ENCODE measurements around the gene CCDC172.

The CCDC172 gene

GRCh38 chr10:116300542-116300941 lies 23.7 kb upstream of the CCDC172 start:
- no peak overlapping the region for H3K27ac ChIP-seq (ENCODE audit: low read depth, low read length, severe bottlenecking)
- H3K4me3 ChIP-seq (ENCODE audit: extremely low read depth, insufficient read depth, low read length, poor library complexity, severe bottlenecking) = no peak overlapping the region
- 86 to 93% methylated on average over 1 of the region's 1 CpG for WGBS, 2 experiments (ENCODE audit: insufficient coverage in 2 of 2)
- no peaks in the 10 kb centered on the region for H3K9me3 ChIP-seq (ENCODE audit: control insufficient read depth, low read length)
- H3K36me3 ChIP-seq (ENCODE audit: control insufficient read depth, insufficient read depth, low read length) = no peaks in the 10 kb centered on the region
- peaks cover 2% of the 10 kb centered on the region for H3K4me1 ChIP-seq (ENCODE audit: control insufficient read depth, insufficient read depth, low read length, poor library complexity, severe bottlenecking)

GRCh38 chr10:116304923-116305322 lies 19.3 kb upstream of the CCDC172 start:
- H3K27ac ChIP-seq (ENCODE audit: low read depth, low read length, severe bottlenecking) = no peak overlapping the region
- no peaks in the 10 kb centered on the region for H3K9me3 ChIP-seq (ENCODE audit: control insufficient read depth, low read length)
- WGBS, 2 experiments (ENCODE audit: insufficient coverage in 2 of 2) = no CpG with 5 or more reads among the region's 1 CpG
- no peaks in the 10 kb centered on the region for H3K4me1 ChIP-seq (ENCODE audit: control insufficient read depth, insufficient read depth, low read length, poor library complexity, severe bottlenecking)
- no peak overlapping the region for H3K4me3 ChIP-seq (ENCODE audit: extremely low read depth, insufficient read depth, low read length, poor library complexity, severe bottlenecking)
- H3K36me3 ChIP-seq (ENCODE audit: control insufficient read depth, insufficient read depth, low read length) = no peaks in the 10 kb centered on the region

GRCh38 chr10:116306847-116307246 lies 17.4 kb upstream of the CCDC172 start:
- no peaks in the 10 kb centered on the region for H3K36me3 ChIP-seq (ENCODE audit: control insufficient read depth, insufficient read depth, low read length)
- no CpG with 5 or more reads among the region's 2 CpGs for WGBS, 2 experiments (ENCODE audit: insufficient coverage in 2 of 2)
- no peaks in the 10 kb centered on the region for H3K9me3 ChIP-seq (ENCODE audit: control insufficient read depth, low read length)
- no peaks in the 10 kb centered on the region for H3K4me1 ChIP-seq (ENCODE audit: control insufficient read depth, insufficient read depth, low read length, poor library complexity, severe bottlenecking)
- no peak overlapping the region for H3K27ac ChIP-seq (ENCODE audit: low read depth, low read length, severe bottlenecking)
- no peak overlapping the region for H3K4me3 ChIP-seq (ENCODE audit: extremely low read depth, insufficient read depth, low read length, poor library complexity, severe bottlenecking)

- Histone ChIP-seq H3K36me3 (ENCODE audit: control insufficient read depth, insufficient read depth, low read length) (no peaks in the 10 kb centered on the region), H3K9me3 (ENCODE audit: control insufficient read depth, low read length) (no peaks in the 10 kb centered on the region), H3K4me3 (ENCODE audit: extremely low read depth, insufficient read depth, low read length, poor library complexity, severe bottlenecking) (no peak overlapping the region), H3K27ac (ENCODE audit: low read depth, low read length, severe bottlenecking) (no peak overlapping the region), H3K4me1 (ENCODE audit: control insufficient read depth, insufficient read depth, low read length, poor library complexity, severe bottlenecking) (no peaks in the 10 kb centered on the region)
- 89 to 92% methylated on average over 2 of the region's 4 CpGs for WGBS, 2 experiments (ENCODE audit: insufficient coverage in 2 of 2)
Observed at GRCh38 chr10:116307455-116307854, 16.8 kb upstream of the CCDC172 start.

- H3K27ac ChIP-seq (ENCODE audit: low read depth, low read length, severe bottlenecking) = no peak overlapping the region
- H3K36me3 ChIP-seq (ENCODE audit: control insufficient read depth, insufficient read depth, low read length) = no peaks in the 10 kb centered on the region
- no peaks in the 10 kb centered on the region for H3K9me3 ChIP-seq (ENCODE audit: control insufficient read depth, low read length)
- WGBS, 2 experiments (ENCODE audit: insufficient coverage in 2 of 2) = 94 to 95% methylated on average over 3 to 5 of the region's 5 CpGs
- no peak overlapping the region for H3K4me3 ChIP-seq (ENCODE audit: extremely low read depth, insufficient read depth, low read length, poor library complexity, severe bottlenecking)
- no peaks in the 10 kb centered on the region for H3K4me1 ChIP-seq (ENCODE audit: control insufficient read depth, insufficient read depth, low read length, poor library complexity, severe bottlenecking)
Observed at GRCh38 chr10:116311016-116311415, 13.2 kb upstream of the CCDC172 start.

GRCh38 chr10:116311706-116312490 lies 12.3 kb upstream of the CCDC172 start:
- no peak overlapping the region for H3K27ac ChIP-seq (ENCODE audit: low read depth, low read length, severe bottlenecking)
- H3K9me3 ChIP-seq (ENCODE audit: control insufficient read depth, low read length) = no peaks in the 10 kb centered on the region
- H3K4me1 ChIP-seq (ENCODE audit: control insufficient read depth, insufficient read depth, low read length, poor library complexity, severe bottlenecking) = no peaks in the 10 kb centered on the region
- WGBS, 2 experiments (ENCODE audit: insufficient coverage in 2 of 2) = 60 to 100% methylated on average over 1 of the region's 2 CpGs
- no peak overlapping the region for H3K4me3 ChIP-seq (ENCODE audit: extremely low read depth, insufficient read depth, low read length, poor library complexity, severe bottlenecking)
- no peaks in the 10 kb centered on the region for H3K36me3 ChIP-seq (ENCODE audit: control insufficient read depth, insufficient read depth, low read length)

GRCh38 chr10:116312548-116312947 lies 11.7 kb upstream of the CCDC172 start:
- WGBS, 2 experiments (ENCODE audit: insufficient coverage in 2 of 2) = 100% methylated on average over 2 of the region's 4 CpGs; no CpG with 5 or more reads in 1 of the 2 experiments
- Histone ChIP-seq H3K4me1 (ENCODE audit: control insufficient read depth, insufficient read depth, low read length, poor library complexity, severe bottlenecking) (no peaks in the 10 kb centered on the region), H3K36me3 (ENCODE audit: control insufficient read depth, insufficient read depth, low read length) (no peaks in the 10 kb centered on the region), H3K4me3 (ENCODE audit: extremely low read depth, insufficient read depth, low read length, poor library complexity, severe bottlenecking) (no peak overlapping the region), H3K27ac (ENCODE audit: low read depth, low read length, severe bottlenecking) (no peak overlapping the region), H3K9me3 (ENCODE audit: control insufficient read depth, low read length) (no peaks in the 10 kb centered on the region)

GRCh38 chr10:116316503-116316902 lies 7.7 kb upstream of the CCDC172 start:
- whole genome bisulfite sequencing, 2 experiments (ENCODE audit: insufficient coverage in 2 of 2) = 73 to 77% methylated on average over 1 to 2 of the region's 2 CpGs
- Histone ChIP-seq H3K27ac (ENCODE audit: low read depth, low read length, severe bottlenecking) (no peak overlapping the region), H3K36me3 (ENCODE audit: control insufficient read depth, insufficient read depth, low read length) (no peaks in the 10 kb centered on the region), H3K4me3 (ENCODE audit: extremely low read depth, insufficient read depth, low read length, poor library complexity, severe bottlenecking) (no peak overlapping the region), H3K9me3 (ENCODE audit: control insufficient read depth, low read length) (no peaks in the 10 kb centered on the region), H3K4me1 (ENCODE audit: control insufficient read depth, insufficient read depth, low read length, poor library complexity, severe bottlenecking) (no peaks in the 10 kb centered on the region)

GRCh38 chr10:116324951-116325635 lies 845 bp downstream of the CCDC172 start:
- no peak overlapping the region for H3K4me3 ChIP-seq (ENCODE audit: extremely low read depth, insufficient read depth, low read length, poor library complexity, severe bottlenecking)
- no peaks in the 10 kb centered on the region for H3K36me3 ChIP-seq (ENCODE audit: control insufficient read depth, insufficient read depth, low read length)
- no peak overlapping the region for H3K27ac ChIP-seq (ENCODE audit: low read depth, low read length, severe bottlenecking)
- WGBS, 2 experiments (ENCODE audit: insufficient coverage in 2 of 2) = 33 to 40% methylated on average over 13 to 14 of the region's 17 CpGs
- H3K4me1 ChIP-seq (ENCODE audit: control insufficient read depth, insufficient read depth, low read length, poor library complexity, severe bottlenecking) = no peaks in the 10 kb centered on the region
- H3K9me3 ChIP-seq (ENCODE audit: control insufficient read depth, low read length) = no peaks in the 10 kb centered on the region

- no peaks in the 10 kb centered on the region for H3K36me3 ChIP-seq (ENCODE audit: control insufficient read depth, insufficient read depth, low read length)
- H3K4me1 ChIP-seq (ENCODE audit: control insufficient read depth, insufficient read depth, low read length, poor library complexity, severe bottlenecking) = no peaks in the 10 kb centered on the region
- H3K27ac ChIP-seq (ENCODE audit: low read depth, low read length, severe bottlenecking) = no peak overlapping the region
- no peaks in the 10 kb centered on the region for H3K9me3 ChIP-seq (ENCODE audit: control insufficient read depth, low read length)
- H3K4me3 ChIP-seq (ENCODE audit: extremely low read depth, insufficient read depth, low read length, poor library complexity, severe bottlenecking) = no peak overlapping the region
- WGBS, 2 experiments (ENCODE audit: insufficient coverage in 2 of 2) = 90 to 93% methylated on average over 1 of the region's 2 CpGs
Observed at GRCh38 chr10:116325987-116326386, 1.7 kb downstream of the CCDC172 start.

GRCh38 chr10:116329153-116329552 lies 4.9 kb downstream of the CCDC172 start:
- 88 to 100% methylated on average over 1 of the region's 1 CpG for WGBS, 2 experiments (ENCODE audit: insufficient coverage in 2 of 2)
- H3K27ac ChIP-seq (ENCODE audit: low read depth, low read length, severe bottlenecking) = no peak overlapping the region
- H3K36me3 ChIP-seq (ENCODE audit: control insufficient read depth, insufficient read depth, low read length) = no peaks in the 10 kb centered on the region
- H3K9me3 ChIP-seq (ENCODE audit: control insufficient read depth, low read length) = no peaks in the 10 kb centered on the region
- H3K4me3 ChIP-seq (ENCODE audit: extremely low read depth, insufficient read depth, low read length, poor library complexity, severe bottlenecking) = no peak overlapping the region
- H3K4me1 ChIP-seq (ENCODE audit: control insufficient read depth, insufficient read depth, low read length, poor library complexity, severe bottlenecking) = no peaks in the 10 kb centered on the region
